Astrocyte (in vitro differentiated cells and primary cell): ENCODE data around the gene CMTM8.

Experiments
- EZH2 ChIP-seq: IDR thresholded peaks from 2 replicates; pipeline ENCODE4 v1.6.1; 2012; ENCODE audit warnings: mild to moderate bottlenecking, low read length, inconsistent platforms; ENCODE audit not compliant: insufficient read depth
- TF ChIP-seq, protein P1 (sequence below): IDR thresholded peaks from 2 replicates; pipeline ENCODE4 v1.5.1; 2011; ENCODE audit warnings: low read depth, mild to moderate bottlenecking, inconsistent platforms, low read length, moderate library complexity; ENCODE audit not compliant: insufficient read depth

- TF ChIP-seq, protein P1, sequence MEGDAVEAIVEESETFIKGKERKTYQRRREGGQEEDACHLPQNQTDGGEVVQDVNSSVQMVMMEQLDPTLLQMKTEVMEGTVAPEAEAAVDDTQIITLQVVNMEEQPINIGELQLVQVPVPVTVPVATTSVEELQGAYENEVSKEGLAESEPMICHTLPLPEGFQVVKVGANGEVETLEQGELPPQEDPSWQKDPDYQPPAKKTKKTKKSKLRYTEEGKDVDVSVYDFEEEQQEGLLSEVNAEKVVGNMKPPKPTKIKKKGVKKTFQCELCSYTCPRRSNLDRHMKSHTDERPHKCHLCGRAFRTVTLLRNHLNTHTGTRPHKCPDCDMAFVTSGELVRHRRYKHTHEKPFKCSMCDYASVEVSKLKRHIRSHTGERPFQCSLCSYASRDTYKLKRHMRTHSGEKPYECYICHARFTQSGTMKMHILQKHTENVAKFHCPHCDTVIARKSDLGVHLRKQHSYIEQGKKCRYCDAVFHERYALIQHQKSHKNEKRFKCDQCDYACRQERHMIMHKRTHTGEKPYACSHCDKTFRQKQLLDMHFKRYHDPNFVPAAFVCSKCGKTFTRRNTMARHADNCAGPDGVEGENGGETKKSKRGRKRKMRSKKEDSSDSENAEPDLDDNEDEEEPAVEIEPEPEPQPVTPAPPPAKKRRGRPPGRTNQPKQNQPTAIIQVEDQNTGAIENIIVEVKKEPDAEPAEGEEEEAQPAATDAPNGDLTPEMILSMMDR, result no peak
- TF ChIP-seq EZH2, result no peak
Observed at GRCh38 chr3:32283304-32283703, 44.8 kb downstream of the CMTM8 start.
